Neutrophil (primary cell): ENCODE results near the gene MAP1LC3B.

ENCODE experiments used
- H3K27ac ChIP-seq: fragments of 200-600 bp; sonication (generic); 2 replicates; pipeline ENCODE4 v1.5.1; 2016; ENCODE audit warnings: mild to moderate bottlenecking, moderate library complexity
- H3K27me3 ChIP-seq: fragments of 200-600 bp; sonication (generic); 2 replicates; pipeline ENCODE4 v1.6.0; 2016; ENCODE audit warnings: mild to moderate bottlenecking
- H3K36me3 ChIP-seq: fragments of 200-600 bp; sonication (generic); 2 replicates; pipeline ENCODE4 v1.5.1; 2017
- H3K4me1 ChIP-seq, 2 experiments: fragments of 200-600 bp in 1 of 2; sonication (generic) in 1 of 2; 1 replicate in 1 of 2; 2 replicates in 1 of 2; pipeline versions ENCODE4 v1.5.1 to v1.6.1; 2013 to 2016; ENCODE audit warnings: low read depth in 1 of 2, low read length in 1 of 2, mild to moderate bottlenecking in 1 of 2, moderate library complexity in 1 of 2; ENCODE audit not compliant: control insufficient read depth in 1 of 2, insufficient read depth in 1 of 2
- H3K4me3 ChIP-seq, 2 experiments: fragments of 200-600 bp in 1 of 2; sonication (generic) in 1 of 2; 1 replicate in 1 of 2; 2 replicates in 1 of 2; pipeline ENCODE4 v1.5.1; 2013 to 2016; ENCODE audit warnings: low read depth in 1 of 2, low read length in 1 of 2, mild to moderate bottlenecking in 1 of 2, moderate library complexity in 1 of 2
- H3K9me3 ChIP-seq: fragments of 200-600 bp; sonication (generic); 2 replicates; pipeline ENCODE4 v1.5.1; 2016
- TF ChIP-seq, protein P1 (sequence below): fragments of 200-600 bp; sonication (generic); IDR thresholded peaks from 2 replicates; pipeline ENCODE4 v1.5.1; 2016; ENCODE audit warnings: antibody characterized with exemption

The MAP1LC3B gene

DNA sequence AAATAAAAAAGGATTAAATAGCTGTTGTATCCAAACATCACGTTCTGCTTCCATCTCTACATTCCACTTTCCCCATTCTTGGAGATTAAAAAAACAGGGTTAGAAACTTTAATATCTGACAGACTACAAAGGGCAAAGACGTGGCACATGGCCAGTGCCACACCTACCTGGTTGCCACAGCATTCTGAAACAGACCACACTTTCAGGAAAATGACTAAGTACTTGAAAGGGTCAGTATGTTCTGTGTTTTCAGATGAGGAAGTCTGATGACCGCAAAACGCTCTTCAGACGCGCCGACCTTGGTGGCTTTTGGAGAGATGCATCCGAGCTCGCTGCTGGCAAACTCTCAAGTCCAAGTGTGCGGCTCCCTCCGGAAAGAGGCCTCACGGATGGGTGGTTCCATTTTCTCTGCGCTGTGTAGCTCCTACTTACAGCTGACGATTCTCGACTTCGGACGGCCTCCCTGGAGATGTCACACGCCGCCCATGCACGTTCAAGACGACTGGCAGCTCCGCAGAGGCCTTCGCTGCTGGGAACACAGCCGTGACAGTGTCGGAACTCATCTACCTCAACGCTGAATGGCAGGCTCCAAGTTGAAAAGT, 15.5 kb downstream of the MAP1LC3B start:
- Histone ChIP-seq H3K4me1 (peaks cover 0 to 18% of the 10 kb centered on the region in 2 experiments), H3K9me3 (no peaks in the 10 kb centered on the region), H3K27ac (peak overlapping the region; percentile 70), H3K4me3 (peak overlapping the region in 1 of 2 experiments; percentile 16), H3K27me3 (no peaks in the 10 kb centered on the region), H3K36me3 (peaks cover 81% of the 10 kb centered on the region)
- TF ChIP-seq, protein P1, sequence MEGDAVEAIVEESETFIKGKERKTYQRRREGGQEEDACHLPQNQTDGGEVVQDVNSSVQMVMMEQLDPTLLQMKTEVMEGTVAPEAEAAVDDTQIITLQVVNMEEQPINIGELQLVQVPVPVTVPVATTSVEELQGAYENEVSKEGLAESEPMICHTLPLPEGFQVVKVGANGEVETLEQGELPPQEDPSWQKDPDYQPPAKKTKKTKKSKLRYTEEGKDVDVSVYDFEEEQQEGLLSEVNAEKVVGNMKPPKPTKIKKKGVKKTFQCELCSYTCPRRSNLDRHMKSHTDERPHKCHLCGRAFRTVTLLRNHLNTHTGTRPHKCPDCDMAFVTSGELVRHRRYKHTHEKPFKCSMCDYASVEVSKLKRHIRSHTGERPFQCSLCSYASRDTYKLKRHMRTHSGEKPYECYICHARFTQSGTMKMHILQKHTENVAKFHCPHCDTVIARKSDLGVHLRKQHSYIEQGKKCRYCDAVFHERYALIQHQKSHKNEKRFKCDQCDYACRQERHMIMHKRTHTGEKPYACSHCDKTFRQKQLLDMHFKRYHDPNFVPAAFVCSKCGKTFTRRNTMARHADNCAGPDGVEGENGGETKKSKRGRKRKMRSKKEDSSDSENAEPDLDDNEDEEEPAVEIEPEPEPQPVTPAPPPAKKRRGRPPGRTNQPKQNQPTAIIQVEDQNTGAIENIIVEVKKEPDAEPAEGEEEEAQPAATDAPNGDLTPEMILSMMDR = no peak

DNA sequence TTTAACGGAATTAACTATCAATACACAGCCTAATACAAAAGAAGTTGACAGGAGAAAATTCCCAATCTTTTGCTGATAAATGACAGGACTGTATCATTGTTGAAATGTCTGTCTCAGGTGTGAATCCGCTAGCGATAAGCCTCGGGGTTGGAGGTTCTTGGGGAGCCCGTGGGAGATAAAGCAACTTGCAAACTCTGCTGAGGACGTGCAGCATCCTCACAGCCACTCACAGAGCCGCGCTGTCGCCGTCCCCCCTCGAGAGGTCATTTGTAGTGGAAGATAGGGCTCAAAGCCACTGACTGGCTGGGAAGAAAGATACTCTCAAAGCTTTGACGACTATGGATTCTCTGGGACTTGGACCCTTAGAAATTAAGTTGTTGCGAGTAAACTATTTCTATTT, 17.0 kb downstream of the MAP1LC3B start:
- no peaks in the 10 kb centered on the region for H3K9me3 ChIP-seq
- peaks cover 0 to 18% of the 10 kb centered on the region in 2 experiments for H3K4me1 ChIP-seq
- no peak overlapping the region for H3K27ac ChIP-seq
- H3K27me3 ChIP-seq = no peaks in the 10 kb centered on the region
- no peak overlapping the region for H3K4me3 ChIP-seq
- TF ChIP-seq, protein P1 = no peak
- H3K36me3 ChIP-seq = peaks cover 81% of the 10 kb centered on the region

DNA sequence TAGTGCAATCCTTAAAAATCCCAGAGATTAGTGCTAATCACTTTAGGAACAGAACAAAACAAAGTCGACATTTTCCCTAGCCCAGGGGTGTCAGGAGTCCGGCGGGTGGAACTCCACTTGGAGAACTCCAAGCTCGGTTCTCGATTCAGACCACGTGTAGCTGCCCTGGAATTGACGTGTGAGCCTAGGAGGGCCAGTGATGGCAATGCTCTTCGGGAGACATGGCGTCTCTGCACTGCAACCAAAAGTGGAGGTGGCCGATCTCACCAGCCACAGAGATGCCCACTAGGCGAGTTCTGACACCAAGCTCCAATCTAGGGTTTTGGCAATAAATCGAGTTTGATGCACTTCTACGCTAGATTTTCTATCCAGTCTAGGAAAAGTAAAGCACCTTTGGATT, 17.6 kb downstream of the MAP1LC3B start:
- H3K4me3 ChIP-seq = no peak overlapping the region
- TF ChIP-seq, protein P1 = no peak
- no peak overlapping the region for H3K27ac ChIP-seq
- peaks cover 0 to 18% of the 10 kb centered on the region in 2 experiments for H3K4me1 ChIP-seq
- H3K9me3 ChIP-seq = no peaks in the 10 kb centered on the region
- no peaks in the 10 kb centered on the region for H3K27me3 ChIP-seq
- peaks cover 81% of the 10 kb centered on the region for H3K36me3 ChIP-seq

DNA sequence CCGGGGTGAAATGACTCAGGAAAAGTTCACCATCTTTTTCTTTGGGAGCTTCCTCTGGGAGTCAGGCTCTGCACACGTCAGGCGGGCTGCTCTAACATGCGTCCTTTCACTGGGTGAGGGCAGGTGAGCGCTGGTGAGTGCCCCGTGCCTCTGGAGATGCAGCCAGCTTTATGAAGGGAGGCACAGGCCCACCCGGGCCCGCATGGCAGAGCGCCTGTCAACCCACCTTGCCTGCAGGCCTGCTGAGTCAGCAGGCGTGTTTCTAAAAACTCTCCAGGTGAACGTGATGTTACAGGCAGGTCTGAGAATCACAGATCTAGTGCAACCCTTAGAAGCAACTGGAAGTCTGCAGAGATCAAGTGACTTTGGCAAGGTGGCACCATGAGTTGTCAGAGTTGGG, 18.4 kb downstream of the MAP1LC3B start:
- Histone ChIP-seq H3K9me3 (no peaks in the 10 kb centered on the region), H3K27ac (no peak overlapping the region), H3K4me3 (no peak overlapping the region), H3K4me1 (peaks cover 0 to 18% of the 10 kb centered on the region in 2 experiments), H3K27me3 (no peaks in the 10 kb centered on the region), H3K36me3 (peaks cover 77% of the 10 kb centered on the region)
- TF ChIP-seq, protein P1 = no peak

DNA sequence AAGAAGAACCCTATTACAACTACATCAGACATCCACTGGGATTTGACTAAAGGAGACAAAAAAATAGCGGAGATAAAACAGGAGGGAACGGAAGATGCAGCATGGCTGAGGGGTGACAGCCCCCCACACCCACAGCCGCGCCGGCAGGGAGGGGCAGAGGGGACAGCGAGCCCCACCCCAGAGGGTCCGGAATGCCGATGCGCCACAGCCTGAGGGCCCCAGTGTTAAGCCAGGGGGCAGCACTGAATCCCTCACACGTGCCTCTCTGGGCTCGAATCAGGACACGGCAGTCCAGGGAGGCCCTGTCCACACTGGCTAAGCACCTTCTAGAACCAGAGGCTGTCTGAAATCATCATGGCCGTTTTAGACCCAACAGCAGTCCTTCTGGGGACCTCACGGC, 18.8 kb downstream of the MAP1LC3B start:
- Histone ChIP-seq H3K36me3 (peaks cover 77% of the 10 kb centered on the region), H3K27ac (no peak overlapping the region), H3K9me3 (no peaks in the 10 kb centered on the region), H3K4me1 (peaks cover 0 to 18% of the 10 kb centered on the region in 2 experiments), H3K27me3 (no peaks in the 10 kb centered on the region), H3K4me3 (no peak overlapping the region)
- TF ChIP-seq, protein P1 = no peak
